ENCODE results near the gene TMEM161B. TPM values are rescaled to one million over a fixed set of nuclear protein-coding genes. Genes with fewer than 3 reads are reported as not detected.

The TMEM161B gene
- polyA plus RNA-seq, 1 donor from 2014 or later: 72.0 TPM

- Histone ChIP-seq H3K9me2 (ENCODE audit: insufficient read depth, low read length) (no peaks in the 10 kb centered on the region), H3K9ac (ENCODE audit: low read length) (no peak overlapping the region), H3K27ac (ENCODE audit: low read length) (no peak overlapping the region), H3K4me2 (ENCODE audit: low read length) (no peak overlapping the region), H3F3A (ENCODE audit: insufficient read depth, low read length, poor library complexity, severe bottlenecking) (no peaks in the 10 kb centered on the region), H3K79me2 (replicated peaks; ENCODE audit: insufficient read depth, low read length) (no peaks in the 10 kb centered on the region), H3K27me3 (ENCODE audit: insufficient read depth, low read depth, low read length) (no peaks in the 10 kb centered on the region), H3K4me3 (ENCODE audit: low read length) (no peak overlapping the region), H4K20me1 (ENCODE audit: insufficient read depth) (no peaks in the 10 kb centered on the region), H3K36me3 (ENCODE audit: insufficient read depth, low read length) (peaks cover 10% of the 10 kb centered on the region), H2AFZ (ENCODE audit: low read depth, low read length) (no peak overlapping the region), H3K9me3 (ENCODE audit: low read length) (no peaks in the 10 kb centered on the region)
- TF ChIP-seq CTCF (IDR thresholded peaks at IDR 0.05; ENCODE audit: poor library complexity, severe bottlenecking) (no peak), TAF1 (IDR thresholded peaks at IDR 0.05; ENCODE audit: low read depth) (no peak), POLR2AphosphoS5 (IDR thresholded peaks at IDR 0.05) (no peak)
These were observed 12.7 kb upstream of the TMEM161B start for GRCh38 chr5:88281322-88281721.

GRCh38 chr5:88279584-88279983, 10.9 kb upstream of the TMEM161B start:
- Histone ChIP-seq H3K4me3 (ENCODE audit: low read length) (no peak overlapping the region), H2AFZ (ENCODE audit: low read depth, low read length) (no peak overlapping the region), H3F3A (ENCODE audit: insufficient read depth, low read length, poor library complexity, severe bottlenecking) (no peaks in the 10 kb centered on the region), H3K9me3 (ENCODE audit: low read length) (no peaks in the 10 kb centered on the region), H4K20me1 (ENCODE audit: insufficient read depth) (no peaks in the 10 kb centered on the region), H3K4me2 (ENCODE audit: low read length) (no peak overlapping the region), H3K9me2 (ENCODE audit: insufficient read depth, low read length) (no peaks in the 10 kb centered on the region), H3K79me2 (replicated peaks; ENCODE audit: insufficient read depth, low read length) (no peaks in the 10 kb centered on the region), H3K27ac (ENCODE audit: low read length) (no peak overlapping the region), H3K27me3 (ENCODE audit: insufficient read depth, low read depth, low read length) (no peaks in the 10 kb centered on the region), H3K36me3 (ENCODE audit: insufficient read depth, low read length) (peaks cover 9% of the 10 kb centered on the region), H3K9ac (ENCODE audit: low read length) (no peak overlapping the region)
- TF ChIP-seq EP300 (conservative IDR thresholded peaks at IDR 0.05; ENCODE audit: poor library complexity, severe bottlenecking): no peak

GRCh38 chr5:88276378-88276777, 7.7 kb upstream of the TMEM161B start:
- no peaks in the 10 kb centered on the region for H4K20me1 ChIP-seq (ENCODE audit: insufficient read depth)
- no peak overlapping the region for H3K4me3 ChIP-seq (ENCODE audit: low read length)
- no peak overlapping the region for H3K9ac ChIP-seq (ENCODE audit: low read length)
- H3K9me2 ChIP-seq (ENCODE audit: insufficient read depth, low read length): no peaks in the 10 kb centered on the region
- no peaks in the 10 kb centered on the region for H3F3A ChIP-seq (ENCODE audit: insufficient read depth, low read length, poor library complexity, severe bottlenecking)
- H3K4me2 ChIP-seq (ENCODE audit: low read length): no peak overlapping the region
- H3K27me3 ChIP-seq (ENCODE audit: insufficient read depth, low read depth, low read length): no peaks in the 10 kb centered on the region
- H3K9me3 ChIP-seq (ENCODE audit: low read length): no peaks in the 10 kb centered on the region
- peaks cover 25% of the 10 kb centered on the region for H3K79me2 ChIP-seq (replicated peaks; ENCODE audit: insufficient read depth, low read length)
- peaks cover 3% of the 10 kb centered on the region for H3K36me3 ChIP-seq (ENCODE audit: insufficient read depth, low read length)
- H3K27ac ChIP-seq (ENCODE audit: low read length): no peak overlapping the region
- no peak overlapping the region for H2AFZ ChIP-seq (ENCODE audit: low read depth, low read length)
- TF ChIP-seq POLR2AphosphoS5 (IDR thresholded peaks at IDR 0.05): no peak
- no peak for TF ChIP-seq RAD21 (conservative IDR thresholded peaks at IDR 0.05)
- TF ChIP-seq TAF1 (IDR thresholded peaks at IDR 0.05; ENCODE audit: low read depth): no peak
- no peak for TF ChIP-seq CTCF (IDR thresholded peaks at IDR 0.05; ENCODE audit: poor library complexity, severe bottlenecking)
- no peak for TF ChIP-seq EP300 (conservative IDR thresholded peaks at IDR 0.05; ENCODE audit: poor library complexity, severe bottlenecking)
- no peak for TF ChIP-seq SMC3 (conservative IDR thresholded peaks at IDR 0.05; ENCODE audit: poor library complexity)
- TF ChIP-seq EZH2 (IDR thresholded peaks at IDR 0.05; ENCODE audit: borderline replicate concordance, insufficient read depth, low read length, poor library complexity, severe bottlenecking): no peak
- TF ChIP-seq MXI1 (conservative IDR thresholded peaks at IDR 0.05; ENCODE audit: poor library complexity, severe bottlenecking): no peak
- TF ChIP-seq REST (IDR thresholded peaks at IDR 0.05; ENCODE audit: borderline replicate concordance): no peak

Data from neural cell (in vitro differentiated cells).